Endothelial cell of coronary artery (primary cell): ENCODE data around the gene TNFRSF18. TPM values are rescaled to one million over a fixed set of nuclear protein-coding genes. Genes with fewer than 3 reads are reported as not detected.

Experiments
- total RNA-seq: library from RNA; depleted of rRNA; stranded (reverse); fragments of >200 nt; gene quantifications from 2 replicates; pipeline ENCODE4 v1.2.3, GENCODE V29; 2014

Gene TNFRSF18, protein sequence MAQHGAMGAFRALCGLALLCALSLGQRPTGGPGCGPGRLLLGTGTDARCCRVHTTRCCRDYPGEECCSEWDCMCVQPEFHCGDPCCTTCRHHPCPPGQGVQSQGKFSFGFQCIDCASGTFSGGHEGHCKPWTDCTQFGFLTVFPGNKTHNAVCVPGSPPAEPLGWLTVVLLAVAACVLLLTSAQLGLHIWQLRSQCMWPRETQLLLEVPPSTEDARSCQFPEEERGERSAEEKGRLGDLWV
- 0.28 TPM in 1 of 2 replicates, not detected in the other for total RNA-seq

DNA sequence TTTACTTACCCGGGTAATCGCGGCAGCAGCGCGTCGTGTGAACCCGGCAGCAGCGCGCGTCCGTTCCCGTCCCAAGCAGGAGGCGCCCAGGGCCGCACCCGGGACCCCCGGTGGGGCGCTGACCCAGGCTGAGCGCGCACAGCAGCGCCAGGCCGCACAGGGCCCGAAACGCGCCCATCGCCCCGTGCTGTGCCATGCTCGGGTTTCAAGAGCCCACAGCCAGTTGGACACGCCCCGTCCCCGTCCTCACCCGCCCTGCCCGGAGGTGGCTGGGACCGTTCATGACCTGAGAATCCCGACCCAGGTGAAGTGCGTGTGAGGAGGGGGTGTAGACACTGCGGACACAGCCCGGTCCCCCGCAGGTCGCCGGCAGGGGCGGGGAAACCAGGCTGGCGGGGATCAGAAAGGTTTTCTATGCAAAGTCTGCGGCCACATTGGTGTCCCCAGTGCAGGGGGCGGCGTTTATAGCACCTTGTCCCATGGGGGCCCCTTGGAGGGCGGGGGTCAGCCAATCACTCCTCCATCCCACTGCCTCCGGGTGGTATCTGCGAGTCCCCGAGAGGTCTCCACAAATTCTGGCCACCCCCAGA, at the start of gene TNFRSF18:
TSS of gene TNFRSF18 (minus strand) at position 217 of the 590 bp plus-strand sequence. CDS start at position 196, 21 bp downstream.

GRCh38 chr1:1246577-1247340, 40.4 kb upstream of the TNFRSF18 start, which contains the start of gene C1QTNF12:
C1QTNF12 (minus strand) TSS chr1:1246722; CDS start chr1:1246690, 32 bp downstream.

GRCh38 chr1:1232208-1232795, 25.9 kb upstream of the TNFRSF18 start, which contains the start of gene B3GALT6:
B3GALT6 (plus strand) TSS chr1:1232237; CDS start chr1:1232279, 42 bp downstream.

GRCh38 chr1:1231400-1232207, 25.2 kb upstream of the TNFRSF18 start, which contains the start of gene SDF4:
SDF4 (minus strand) TSS chr1:1232001; CDS start chr1:1228772, 3,229 bp downstream.

DNA sequence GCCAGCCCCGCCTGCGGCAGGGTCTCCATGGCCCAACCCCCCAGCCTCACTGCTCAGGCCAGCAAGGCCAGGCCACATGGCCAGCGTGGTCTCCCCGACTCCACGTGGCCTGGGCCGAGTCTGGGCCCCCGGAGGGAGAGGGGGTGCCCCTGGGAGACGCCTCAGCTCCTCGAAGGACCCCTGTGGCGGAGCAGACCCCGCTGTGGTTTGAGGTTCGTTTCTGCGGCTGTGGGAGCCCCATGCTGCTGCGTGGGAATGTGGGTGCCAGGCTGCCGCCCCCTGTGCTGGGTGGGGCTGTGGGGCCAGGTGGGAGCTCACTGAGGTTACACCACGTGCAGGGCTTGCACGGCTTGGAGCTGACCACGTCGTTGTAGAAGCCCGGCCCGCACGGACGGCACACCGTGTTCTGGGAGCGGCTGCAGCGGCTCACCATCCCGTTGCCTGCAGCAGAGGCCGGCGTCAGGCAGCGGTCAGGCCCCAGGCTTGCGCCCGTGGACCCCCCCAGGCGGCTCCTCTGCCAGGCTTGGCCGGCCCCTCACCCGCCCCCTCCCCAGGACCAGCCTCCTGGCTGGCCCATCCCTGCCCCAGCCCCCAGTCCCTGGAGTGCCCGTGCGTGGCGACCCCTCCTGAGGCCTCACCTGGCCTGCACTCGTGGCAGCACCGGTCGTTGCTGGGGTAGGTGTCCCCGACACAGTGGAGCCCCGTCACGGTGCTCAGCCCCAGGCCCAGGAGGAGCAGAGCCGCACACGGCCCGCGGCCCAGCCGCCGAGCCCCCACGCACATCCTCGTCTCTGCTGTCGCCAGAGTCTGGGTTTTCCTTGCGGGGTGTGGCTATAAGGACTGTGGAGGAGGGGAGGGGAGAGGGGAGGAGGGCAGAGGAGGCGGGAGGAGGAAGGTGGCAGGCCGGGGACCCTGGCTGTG, 7.2 kb upstream of the TNFRSF18 start, which contains the start of gene TNFRSF4:
TSS of gene TNFRSF4 (minus strand) at position 809 of the 921 bp plus-strand sequence. CDS start at position 783, 26 bp downstream.

GRCh38 chr1:1173793-1174415, 32.5 kb downstream of the TNFRSF18 start, which contains the start of gene TTLL10:
TTLL10 (plus strand) TSS chr1:1173880; CDS start chr1:1179216, 5,336 bp downstream.

Other genes with a start within 250 kb of the TNFRSF18 start
- gene NOC2L, start 247.3 kb downstream of the TNFRSF18 start, total RNA-seq, result 102 and 118 TPM in 2 replicates
- 4.9 and 10.8 TPM in 2 replicates for gene KLHL17, start 246.0 kb downstream of the TNFRSF18 start, total RNA-seq
- 0.19 and 0.36 TPM in 2 replicates for gene PLEKHN1, start 240.1 kb downstream of the TNFRSF18 start, total RNA-seq
- 0.09 TPM in 1 of 2 replicates, not detected in the other for gene PERM1, start 224.5 kb downstream of the TNFRSF18 start, total RNA-seq
- gene HES4, start 206.5 kb downstream of the TNFRSF18 start, total RNA-seq, result 17.0 and 31.4 TPM in 2 replicates
- gene ISG15, start 193.1 kb downstream of the TNFRSF18 start, total RNA-seq, result 135 and 185 TPM in 2 replicates
- 79.1 and 125 TPM in 2 replicates for gene AGRN, start 186.5 kb downstream of the TNFRSF18 start, total RNA-seq
- not detected in 2 replicates for gene RNF223, start 132.3 kb downstream of the TNFRSF18 start, total RNA-seq
- 4.3 and 5.5 TPM in 2 replicates for gene C1orf159, start 90.5 kb downstream of the TNFRSF18 start, total RNA-seq
- not detected in 2 replicates for gene TTLL10, start 32.7 kb downstream of the TNFRSF18 start, total RNA-seq
- gene TNFRSF4, start 7.6 kb upstream of the TNFRSF18 start, total RNA-seq, result 0.63 and 1.6 TPM in 2 replicates
- gene SDF4, start 25.4 kb upstream of the TNFRSF18 start, total RNA-seq, result 91.0 and 126 TPM in 2 replicates
- 23.4 and 30.0 TPM in 2 replicates for gene B3GALT6, start 25.6 kb upstream of the TNFRSF18 start, total RNA-seq
- gene C1QTNF12, start 40.1 kb upstream of the TNFRSF18 start, total RNA-seq, result 0.45 and 0.85 TPM in 2 replicates
- 31.8 and 39.7 TPM in 2 replicates for gene UBE2J2, start 67.3 kb upstream of the TNFRSF18 start, total RNA-seq
- gene SCNN1D, start 73.8 kb upstream of the TNFRSF18 start, total RNA-seq, result 0.27 and 0.66 TPM in 2 replicates
- gene ACAP3, start 101.3 kb upstream of the TNFRSF18 start, total RNA-seq, result 22.7 and 37.0 TPM in 2 replicates
- gene PUSL1, start 102.0 kb upstream of the TNFRSF18 start, total RNA-seq, result 12.5 and 13.0 TPM in 2 replicates
- gene INTS11, start 118.1 kb upstream of the TNFRSF18 start, total RNA-seq, result 71.9 and 89.6 TPM in 2 replicates
- 11.4 and 11.6 TPM in 2 replicates for gene CPTP, start 118.2 kb upstream of the TNFRSF18 start, total RNA-seq
- gene TAS1R3, start 124.7 kb upstream of the TNFRSF18 start, total RNA-seq, result 0.18 and 0.19 TPM in 2 replicates
- 41.9 and 101 TPM in 2 replicates for gene DVL1, start 142.8 kb upstream of the TNFRSF18 start, total RNA-seq
- gene MXRA8, start 152.0 kb upstream of the TNFRSF18 start, total RNA-seq, result 0.63 and 6.3 TPM in 2 replicates
- gene AURKAIP1, start 168.6 kb upstream of the TNFRSF18 start, total RNA-seq, result 91.8 and 109 TPM in 2 replicates
- 80.2 and 143 TPM in 2 replicates for gene CCNL2, start 192.7 kb upstream of the TNFRSF18 start, total RNA-seq
- gene MRPL20, start 200.7 kb upstream of the TNFRSF18 start, total RNA-seq, result 103 and 128 TPM in 2 replicates
- gene ANKRD65, start 214.7 kb upstream of the TNFRSF18 start, total RNA-seq, result under 0.01 and 0.09 TPM in 2 replicates
- 4.4 and 11.1 TPM in 2 replicates for gene VWA1, start 229.1 kb upstream of the TNFRSF18 start, total RNA-seq
- gene ATAD3C, start 243.1 kb upstream of the TNFRSF18 start, total RNA-seq, result under 0.01 TPM in 1 of 2 replicates, not detected in the other